Neuronal stem cell (in vitro differentiated cells): ENCODE data around the gene MACROD2.

Experiments
- DNase-seq: peaks from one replicate; pipeline ENCODE4 v3.0.0-alpha.2; 2013; ENCODE audit warnings: low spot score
- H2AFZ ChIP-seq: one replicate; pipeline ENCODE4 v1.6.1; 2013; ENCODE audit warnings: mild to moderate bottlenecking, low read length, inconsistent platforms
- H2AK5ac ChIP-seq: 2 replicates; pipeline ENCODE4 v1.6.1; 2013; ENCODE audit warnings: low read depth, mild to moderate bottlenecking, inconsistent platforms, low read length, moderate library complexity, mixed read lengths
- H2BK120ac ChIP-seq: 2 replicates; pipeline ENCODE4 v1.6.1; 2013; ENCODE audit warnings: low read depth, mild to moderate bottlenecking, inconsistent platforms, low read length, moderate library complexity, mixed read lengths
- H2BK12ac ChIP-seq: one replicate; pipeline ENCODE4 v1.6.1; 2013; ENCODE audit warnings: low read length, inconsistent platforms
- H2BK15ac ChIP-seq: 2 replicates; pipeline ENCODE4 v1.6.1; 2013; ENCODE audit warnings: mild to moderate bottlenecking, low read length, inconsistent platforms, mixed read lengths
- H2BK5ac ChIP-seq: one replicate; pipeline ENCODE4 v1.6.1; 2013; ENCODE audit warnings: inconsistent platforms, mild to moderate bottlenecking, low read length, moderate library complexity
- H3K14ac ChIP-seq: one replicate; pipeline ENCODE4 v1.6.1; 2013; ENCODE audit warnings: low read length, inconsistent platforms
- H3K18ac ChIP-seq: 2 replicates; pipeline ENCODE4 v1.6.1; 2013; ENCODE audit warnings: low read length, inconsistent platforms
- H3K23ac ChIP-seq: 2 replicates; pipeline ENCODE4 v1.6.1; 2013; ENCODE audit warnings: low read depth, mild to moderate bottlenecking, mixed read lengths, low read length, inconsistent platforms; ENCODE audit not compliant: poor library complexity
- H3K27ac ChIP-seq: replicated peaks from 3 replicates; pipeline ENCODE4 v1.5.1; 2013; ENCODE audit warnings: low read length, inconsistent platforms
- H3K27me3 ChIP-seq, 3 experiments: 2 replicates each; pipeline ENCODE4 v1.6.1; 2013; ENCODE audit warnings: low read length in 3 of 3, mild to moderate bottlenecking in 2 of 3, inconsistent platforms in 1 of 3, low read depth in 1 of 3, mixed read lengths in 1 of 3, moderate library complexity in 1 of 3; ENCODE audit not compliant: control insufficient read depth in 3 of 3, insufficient read depth in 3 of 3
- H3K36me3 ChIP-seq, 2 donors: replicated peaks in 1 of 2; 2 replicates each; pipeline ENCODE4 v1.6.1; 2013; ENCODE audit warnings: low read length in 2 of 2; ENCODE audit not compliant: control insufficient read depth in 2 of 2, insufficient read depth in 2 of 2
- H3K4ac ChIP-seq: 2 replicates; pipeline ENCODE4 v1.6.1; 2013; ENCODE audit warnings: inconsistent platforms, mild to moderate bottlenecking, low read length, moderate library complexity
- H3K4me1 ChIP-seq, 2 donors: 1 replicate in 1 of 2; 2 replicates in 1 of 2; pipeline ENCODE4 v1.6.1; 2013; ENCODE audit warnings: low read length in 2 of 2, low read depth in 1 of 2; ENCODE audit not compliant: control insufficient read depth in 2 of 2, insufficient read depth in 1 of 2
- H3K4me2 ChIP-seq: one replicate; pipeline ENCODE4 v1.6.1; 2013; ENCODE audit warnings: mild to moderate bottlenecking, low read length, inconsistent platforms; ENCODE audit not compliant: insufficient read depth, poor library complexity, severe bottlenecking
- H3K4me3 ChIP-seq, 2 donors: 2 replicates each; pipeline ENCODE4 v1.5.1; 2013; ENCODE audit warnings: low read length in 2 of 2, mild to moderate bottlenecking in 2 of 2, inconsistent platforms in 1 of 2, moderate library complexity in 1 of 2
- H3K79me1 ChIP-seq: one replicate; pipeline ENCODE4 v1.6.1; 2013; ENCODE audit warnings: low read depth, mild to moderate bottlenecking, inconsistent platforms, low read length, moderate library complexity
- H3K9ac ChIP-seq: one replicate; pipeline ENCODE4 v1.6.1; 2013; ENCODE audit warnings: mild to moderate bottlenecking, low read depth, low read length, inconsistent platforms; ENCODE audit not compliant: poor library complexity
- H3K9me3 ChIP-seq, 2 donors: replicated peaks in 1 of 2; 2 replicates each; pipeline versions ENCODE3 to v1.6.1; 2013; ENCODE audit warnings: low read length in 2 of 2, mild to moderate bottlenecking in 2 of 2, inconsistent platforms in 1 of 2, low read depth in 1 of 2, mixed read lengths in 1 of 2, moderate library complexity in 1 of 2; ENCODE audit not compliant: control insufficient read depth in 2 of 2, insufficient read depth in 1 of 2
- H4K8ac ChIP-seq: one replicate; pipeline ENCODE4 v1.6.1; 2013; ENCODE audit warnings: low read depth, mild to moderate bottlenecking, inconsistent platforms, low read length, moderate library complexity
- H4K91ac ChIP-seq: one replicate; pipeline ENCODE4 v1.6.1; 2013; ENCODE audit warnings: low read length, low read depth, mild to moderate bottlenecking, inconsistent platforms; ENCODE audit not compliant: poor library complexity
- WGBS, 2 donors: extraction: QIAGEN DNeasy Blood & Tissue Kit; methylation state at CpG; one replicate each; pipeline ENCODE4 v1.1.7; 2013; ENCODE audit warnings: missing lambda C conversion rate in 2 of 2, mixed read lengths in 1 of 2; ENCODE audit not compliant: insufficient read length in 2 of 2, insufficient replicate concordance in 1 of 2; ENCODE audit errors: extremely low coverage in 2 of 2; 5-methylcytosine and 5-hydroxymethylcytosine counted together

MACROD2 gene

GRCh38 chr20:15143478-15143877 is 1148.2 kb downstream of the MACROD2 start:
- Histone ChIP-seq H2BK15ac (no peak overlapping the region), H2BK12ac (no peak overlapping the region), H2BK120ac (no peak overlapping the region), H3K18ac (no peak overlapping the region), H3K4me2 (no peak overlapping the region), H3K23ac (no peak overlapping the region), H3K27me3 (no peaks in the 10 kb centered on the region), H3K79me1 (no peaks in the 10 kb centered on the region), H2AK5ac (no peak overlapping the region), H3K36me3 (no peaks in the 10 kb centered on the region), H3K27ac (no peak overlapping the region), H4K8ac (no peak overlapping the region), H3K9ac (no peak overlapping the region), H3K4me3 (no peak overlapping the region), H4K91ac (no peak overlapping the region), H3K9me3 (no peaks in the 10 kb centered on the region), H3K4me1 (no peaks in the 10 kb centered on the region), H2BK5ac (no peak overlapping the region), H3K4ac (no peak overlapping the region), H3K14ac (no peak overlapping the region), H2AFZ (no peak overlapping the region)
- no peak for DNase-seq
- no CpG with 5 or more reads among the region's 1 CpG for whole genome bisulfite sequencing, 2 donors

GRCh38 chr20:15144916-15145315 is 1149.6 kb downstream of the MACROD2 start:
- Histone ChIP-seq H3K27me3 (no peaks in the 10 kb centered on the region), H3K4me3 (no peak overlapping the region), H2AK5ac (no peak overlapping the region), H2BK15ac (no peak overlapping the region), H3K14ac (no peak overlapping the region), H3K18ac (no peak overlapping the region), H3K4me2 (no peak overlapping the region), H2BK120ac (no peak overlapping the region), H3K36me3 (no peaks in the 10 kb centered on the region), H2BK12ac (no peak overlapping the region), H2BK5ac (no peak overlapping the region), H3K79me1 (no peaks in the 10 kb centered on the region), H3K4ac (no peak overlapping the region), H3K9me3 (no peaks in the 10 kb centered on the region), H3K4me1 (no peaks in the 10 kb centered on the region), H3K23ac (no peak overlapping the region), H4K91ac (no peak overlapping the region), H4K8ac (no peak overlapping the region), H3K9ac (no peak overlapping the region), H2AFZ (no peak overlapping the region), H3K27ac (no peak overlapping the region)
- no peak for DNase-seq
- no CpG with 5 or more reads among the region's 3 CpGs for WGBS, 2 donors

GRCh38 chr20:15146948-15147347 is 1151.6 kb downstream of the MACROD2 start:
- Histone ChIP-seq H2AK5ac (no peak overlapping the region), H3K27ac (no peak overlapping the region), H3K18ac (no peak overlapping the region), H3K79me1 (no peaks in the 10 kb centered on the region), H3K9me3 (no peaks in the 10 kb centered on the region), H2BK12ac (no peak overlapping the region), H3K14ac (no peak overlapping the region), H3K27me3 (no peaks in the 10 kb centered on the region), H3K9ac (no peak overlapping the region), H3K23ac (no peak overlapping the region), H3K36me3 (no peaks in the 10 kb centered on the region), H2AFZ (no peak overlapping the region), H3K4me3 (no peak overlapping the region), H4K8ac (no peak overlapping the region), H3K4ac (no peak overlapping the region), H4K91ac (no peak overlapping the region), H2BK15ac (no peak overlapping the region), H2BK5ac (no peak overlapping the region), H2BK120ac (no peak overlapping the region), H3K4me1 (no peaks in the 10 kb centered on the region), H3K4me2 (no peak overlapping the region)
- no peak for DNase-seq
- no CpG with 5 or more reads among the region's 2 CpGs for WGBS, 2 donors

- H2BK120ac ChIP-seq = no peak overlapping the region
- no peak overlapping the region for H2AK5ac ChIP-seq
- no peak overlapping the region for H2AFZ ChIP-seq
- H3K9me3 ChIP-seq = peaks cover 4 to 8% of the 10 kb centered on the region in 2 donors
- no peaks in the 10 kb centered on the region for H3K27me3 ChIP-seq
- DNase-seq = no peak
- H3K79me1 ChIP-seq = no peaks in the 10 kb centered on the region
- H3K4me1 ChIP-seq = no peaks in the 10 kb centered on the region
- H3K27ac ChIP-seq = no peak overlapping the region
- H3K4me3 ChIP-seq = no peak overlapping the region
- no peaks in the 10 kb centered on the region for H3K36me3 ChIP-seq
- H3K23ac ChIP-seq = no peak overlapping the region
- no CpG with 5 or more reads among the region's 2 CpGs for WGBS, 2 donors
- no peak overlapping the region for H3K14ac ChIP-seq
- no peak overlapping the region for H2BK15ac ChIP-seq
- H3K9ac ChIP-seq = no peak overlapping the region
- H3K18ac ChIP-seq = no peak overlapping the region
- H2BK5ac ChIP-seq = no peak overlapping the region
- no peak overlapping the region for H3K4me2 ChIP-seq
- no peak overlapping the region for H2BK12ac ChIP-seq
- no peak overlapping the region for H4K91ac ChIP-seq
- H3K4ac ChIP-seq = no peak overlapping the region
- no peak overlapping the region for H4K8ac ChIP-seq
Measured at GRCh38 chr20:15154070-15154469, 1158.8 kb downstream of the MACROD2 start.
